Naive thymus-derived CD8-positive, alpha-beta T cell (primary cell): ENCODE results near the gene KAT8. TPM values are rescaled to one million over a fixed set of nuclear protein-coding genes. Genes with fewer than 3 reads are reported as not detected.
A peak's percentile ranks its signal among the peaks of the same experiment; 100 is the strongest.

ENCODE experiments used
- ATAC-seq, 2 donors: fragments of 150-1000 bp; cut with Tn5 transposase in 1 of 2; sonication (Bioruptor Pico), chemical (Tn5 transposase) in 1 of 2; 1 replicate in 1 of 2; 2 replicates in 1 of 2; pipeline ENCODE4 v1.10.0; 2021; ENCODE audit warnings: mild to moderate bottlenecking in 2 of 2, moderate library complexity in 2 of 2
- POLR2A ChIA-PET: fragments of 350-600 bp; sonication (Branson Sonifier 250); formaldehyde crosslinking; loops from one replicate; lab custom pipeline; 2021; ENCODE audit warnings: antibody characterized with exemption; lab: Charles Lee
- DNase-seq, 10 donors: peaks; one replicate each; pipeline versions ENCODE4 v3.0.0 to v3.0.0-alpha.2; 2020 to 2022
- H3K27ac Mint-ChIP-seq, 10 donors: one replicate each; pipeline ENCODE4 v1.8.0; 2020 to 2022; ENCODE audit warnings: mild to moderate bottlenecking in 10 of 10, mixed read lengths in 10 of 10, moderate library complexity in 4 of 10, inconsistent platforms in 1 of 10
- H3K27me3 Mint-ChIP-seq, 5 donors: one replicate each; pipeline ENCODE4 v1.8.0; 2021 to 2022; ENCODE audit warnings: mixed read lengths in 5 of 5
- H3K36me3 Mint-ChIP-seq, 3 donors: one replicate each; pipeline ENCODE4 v1.8.0; 2020 to 2022; ENCODE audit warnings: mixed read lengths in 3 of 3, mild to moderate bottlenecking in 2 of 3, inconsistent platforms in 1 of 3
- H3K4me1 Mint-ChIP-seq, 4 donors: one replicate each; pipeline ENCODE4 v1.8.0; 2021 to 2022; ENCODE audit warnings: mixed read lengths in 4 of 4
- H3K4me3 Mint-ChIP-seq, 10 donors: one replicate each; pipeline ENCODE4 v1.8.0; 2020 to 2022; ENCODE audit warnings: mild to moderate bottlenecking in 10 of 10, mixed read lengths in 10 of 10, moderate library complexity in 6 of 10, inconsistent platforms in 1 of 10
- H3K9me3 Mint-ChIP-seq, 9 donors: one replicate each; pipeline ENCODE4 v1.8.0; 2020 to 2022; ENCODE audit warnings: mixed read lengths in 9 of 9, mild to moderate bottlenecking in 3 of 9, inconsistent platforms in 1 of 9, moderate library complexity in 1 of 9
- polyA plus RNA-seq, 3 donors: library from polyadenylated mRNA; unstranded; fragments of 300-500 nt; fragmentation: Illumina TruSeq; gene quantifications; one replicate each; pipeline ENCODE4 v1.2.3, GENCODE V29; 2021
- total RNA-seq, 8 experiments: library from RNA in 2 of 8; stranded (reverse) in 2 of 8; gene quantifications; one replicate each; pipeline ENCODE4 v1.2.3 and lab custom pipeline; 2021 to 2026

The KAT8 gene
- total and polyA plus RNA-seq, 5 experiments from 2014 or later: 58.0 to 123 (median 90.5) TPM

DNA sequence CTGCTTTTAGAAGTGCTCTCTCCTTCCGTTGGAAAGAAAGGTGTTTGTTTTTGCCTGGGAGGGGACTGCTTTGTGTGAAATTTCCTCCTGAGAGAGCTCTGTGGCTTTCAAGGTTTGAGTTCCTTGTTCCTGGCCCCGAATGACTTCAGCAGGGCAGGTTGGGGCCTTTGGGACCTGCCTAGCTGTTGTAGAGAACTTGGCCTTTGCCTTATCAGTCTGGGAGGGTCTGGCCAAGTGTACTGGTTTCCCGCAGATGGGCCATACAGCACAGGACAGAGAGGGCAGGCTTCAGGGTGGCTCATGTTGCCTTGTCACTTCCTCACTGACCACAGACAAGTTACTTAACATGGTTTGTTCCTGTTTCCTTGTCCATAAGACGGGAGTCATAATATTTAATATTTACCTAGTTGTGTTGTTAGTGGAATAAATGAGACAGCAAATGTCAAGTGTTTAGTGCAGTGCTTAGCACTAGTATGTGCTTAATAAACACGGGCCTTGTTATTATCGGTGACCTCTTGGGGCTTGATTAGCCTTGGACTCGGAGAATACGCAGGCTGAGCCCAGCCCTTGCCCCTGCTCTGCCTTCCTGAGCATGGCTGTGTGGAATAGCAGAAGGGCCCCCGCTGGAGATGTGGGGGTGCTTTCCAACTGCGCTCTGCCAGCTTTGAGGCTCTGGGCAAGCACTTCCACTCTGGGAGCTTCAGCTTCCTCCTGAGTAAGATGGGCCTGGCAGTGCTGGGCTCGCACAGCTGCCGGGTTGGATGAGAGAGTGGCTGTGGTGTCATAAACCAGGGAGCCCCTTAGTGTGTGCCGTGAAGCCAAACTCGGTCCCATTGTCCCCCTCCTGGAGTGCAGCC lies 11.5 kb downstream of the KAT8 start:
- Mint-ChIP-seq H3K4me1 (peaks cover 0 to 9% (median 5%) of the 10 kb centered on the region in 4 donors), H3K9me3 (no peaks in the 10 kb centered on the region), H3K4me3 (peak overlapping the region in 1 of 10 donors; percentile 28), H3K27me3 (no peaks in the 10 kb centered on the region), H3K27ac (peak overlapping the region in 4 of 10 donors; percentile 25 to 84 (median 52)), H3K36me3 (peaks cover 0 to 65% (median 2%) of the 10 kb centered on the region in 3 donors)
- no peak for ATAC-seq
- no peak for DNase-seq
- POLR2A ChIA-PET: interaction anchor here (0.9 to 1.4 kb wide), 4 partner anchors 10 to 51 kb away, joined by 3 to 5 read pairs (median 4); partner anchors contain the start of genes FUS and KAT8

GRCh38 chr16:31129568-31130335 lies 12.3 kb downstream of the KAT8 start:
- Mint-ChIP-seq H3K27ac (peak overlapping the region in 1 of 10 donors; percentile 63), H3K36me3 (peaks cover 0 to 60% (median 2%) of the 10 kb centered on the region in 3 donors), H3K4me3 (no peak overlapping the region), H3K27me3 (no peaks in the 10 kb centered on the region), H3K4me1 (peaks cover 0 to 9% (median 5%) of the 10 kb centered on the region in 4 donors), H3K9me3 (no peaks in the 10 kb centered on the region)
- POLR2A ChIA-PET: interaction anchor here (1.0 to 1.4 kb wide), 4 partner anchors 12 to 50 kb away, joined by 3 to 5 read pairs (median 4); partner anchors contain the start of genes FUS and KAT8
- no peak for DNase-seq
- no peak for ATAC-seq

- Mint-ChIP-seq H3K4me1 (peaks cover 0 to 9% (median 5%) of the 10 kb centered on the region in 4 donors), H3K27me3 (no peaks in the 10 kb centered on the region), H3K9me3 (no peaks in the 10 kb centered on the region), H3K4me3 (no peak overlapping the region), H3K36me3 (peaks cover 0 to 57% (median 2%) of the 10 kb centered on the region in 3 donors), H3K27ac (peak overlapping the region in 1 of 10 donors; percentile 3)
- no peak for DNase-seq
- ATAC-seq: no peak
- POLR2A ChIA-PET: interaction anchor here (1.0 kb wide), 1 partner anchor 12 kb away, joined by 4 read pairs; no protein-coding TSS in a partner anchor
Observed at GRCh38 chr16:31130336-31130891, 12.9 kb downstream of the KAT8 start.

DNA sequence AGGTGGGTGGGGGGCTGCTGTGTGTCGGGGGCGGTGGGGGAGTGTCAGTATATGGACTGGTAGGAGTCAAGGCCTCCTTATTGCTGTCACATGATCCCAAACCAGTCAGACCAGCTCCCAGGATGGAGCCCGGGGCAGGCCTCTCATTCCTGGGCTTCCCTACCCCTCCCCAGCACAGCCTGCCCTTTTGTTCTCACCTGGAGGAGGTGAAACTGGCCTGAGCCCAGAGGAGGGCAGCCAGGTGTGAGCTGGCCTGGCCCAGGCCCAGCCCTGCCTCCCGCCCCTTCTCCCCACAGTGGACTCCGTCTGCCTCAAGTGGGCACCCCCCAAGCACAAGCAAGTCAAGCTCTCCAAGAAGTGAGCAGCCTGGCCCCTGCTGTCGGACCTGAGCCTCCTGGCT lies 13.4 kb downstream of the KAT8 start:
- H3K9me3 Mint-ChIP-seq: no peaks in the 10 kb centered on the region
- no peak overlapping the region for H3K4me3 Mint-ChIP-seq
- POLR2A ChIA-PET: interaction anchor here (0.5 to 1.5 kb wide), 3 partner anchors 12 to 43 kb away, joined by 3 to 6 read pairs (median 4); no protein-coding TSS in a partner anchor
- H3K27ac Mint-ChIP-seq: no peak overlapping the region
- DNase-seq (no peak), ATAC-seq (no peak)
- H3K4me1 Mint-ChIP-seq: peaks cover 0 to 7% (median 6%) of the 10 kb centered on the region in 4 donors
- no peaks in the 10 kb centered on the region for H3K27me3 Mint-ChIP-seq
- H3K36me3 Mint-ChIP-seq: peaks cover 0 to 54% (median 2%) of the 10 kb centered on the region in 3 donors

DNA sequence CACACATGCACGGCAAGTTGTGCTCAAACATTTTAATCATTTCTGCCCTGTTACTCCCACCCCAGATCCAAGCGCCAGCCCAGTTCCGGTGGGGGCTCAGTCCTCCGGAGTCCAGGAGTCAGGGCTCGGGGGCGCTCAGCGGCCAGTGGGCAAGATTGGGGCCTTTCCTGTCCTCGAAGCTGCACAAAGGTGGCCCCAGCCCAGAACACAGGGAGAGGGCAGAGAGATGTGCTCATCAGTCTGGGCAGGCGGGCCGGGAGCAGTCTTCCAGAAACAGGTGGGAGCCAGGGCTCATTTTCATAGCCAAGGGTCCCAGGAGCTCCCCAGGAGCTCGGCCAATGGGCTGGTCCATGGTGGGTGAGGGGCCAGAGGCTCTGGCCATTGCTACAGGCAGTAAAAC lies 14.0 kb downstream of the KAT8 start:
- Mint-ChIP-seq H3K4me3 (no peak overlapping the region), H3K27ac (peak overlapping the region in 2 of 10 donors; percentile 15 to 44), H3K9me3 (no peaks in the 10 kb centered on the region), H3K36me3 (peaks cover 0 to 48% (median 2%) of the 10 kb centered on the region in 3 donors), H3K4me1 (peaks cover 0 to 5% (median 3%) of the 10 kb centered on the region in 4 donors), H3K27me3 (no peaks in the 10 kb centered on the region)
- DNase-seq (no peak), ATAC-seq (no peak)
- POLR2A ChIA-PET: interaction anchor here (0.5 to 1.5 kb wide), 2 partner anchors 11 to 43 kb away, joined by 3 to 6 read pairs; no protein-coding TSS in a partner anchor

- Mint-ChIP-seq H3K36me3 (peaks cover 0 to 48% (median 2%) of the 10 kb centered on the region in 3 donors), H3K9me3 (no peaks in the 10 kb centered on the region), H3K4me3 (no peak overlapping the region), H3K4me1 (peaks cover 0 to 5% (median 3%) of the 10 kb centered on the region in 4 donors), H3K27ac (peak overlapping the region in 1 of 10 donors; percentile 44), H3K27me3 (no peaks in the 10 kb centered on the region)
- DNase-seq (no peak), ATAC-seq (peak in 1 of 2 donors; percentile 18)
- POLR2A ChIA-PET: interaction anchor here (1.5 kb wide), 1 partner anchor 11 kb away, joined by 6 read pairs; no protein-coding TSS in a partner anchor
Observed at GRCh38 chr16:31131841-31132271, 14.4 kb downstream of the KAT8 start.

DNA sequence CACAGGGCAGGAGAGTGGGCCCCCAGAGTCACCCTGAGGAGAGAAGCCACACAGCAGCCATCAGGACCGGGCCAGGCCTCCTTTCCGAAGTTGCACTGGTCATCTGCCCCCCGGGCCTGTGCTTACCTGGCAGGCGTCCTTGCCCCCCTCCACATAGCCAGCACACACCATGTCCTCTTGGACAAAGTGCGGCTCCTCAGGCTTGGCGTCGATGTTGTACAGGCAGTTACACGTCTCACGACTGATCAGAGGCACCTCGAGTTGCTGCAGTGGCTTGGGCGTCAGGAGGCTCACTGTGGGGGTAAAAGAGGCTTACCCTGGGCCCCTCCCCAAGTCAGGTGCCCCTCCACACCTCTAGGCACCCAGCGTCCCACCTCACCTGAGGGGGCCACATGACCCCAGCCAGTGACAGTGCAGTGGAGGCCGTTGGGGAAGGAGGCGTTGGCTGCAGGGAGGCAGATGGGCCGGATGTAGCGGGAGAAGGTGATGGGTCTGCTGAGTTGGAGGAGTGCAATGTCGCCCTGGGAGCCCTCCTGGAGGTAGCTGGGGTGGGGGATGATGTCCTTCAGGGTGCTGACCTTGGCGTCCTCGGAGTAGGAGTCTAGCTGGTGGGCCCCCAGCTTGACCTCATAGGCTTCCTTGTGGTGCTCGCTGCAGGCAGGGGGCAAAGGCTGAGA lies 15.0 kb downstream of the KAT8 start:
- POLR2A ChIA-PET: interaction anchor here (0.9 to 1.5 kb wide), 2 partner anchors 10 to 15 kb away, joined by 3 to 6 read pairs; partner anchors contain the start of gene KAT8
- no peak for DNase-seq
- no peak overlapping the region for H3K4me3 Mint-ChIP-seq
- peaks cover 0 to 5% (median 3%) of the 10 kb centered on the region in 4 donors for H3K4me1 Mint-ChIP-seq
- peak; percentile 14 to 18 for ATAC-seq
- peak overlapping the region in 4 of 10 donors; percentile 25 to 84 (median 36) for H3K27ac Mint-ChIP-seq
- H3K27me3 Mint-ChIP-seq: no peaks in the 10 kb centered on the region
- H3K9me3 Mint-ChIP-seq: no peaks in the 10 kb centered on the region
- H3K36me3 Mint-ChIP-seq: peaks cover 0 to 45% (median 2%) of the 10 kb centered on the region in 3 donors

GRCh38 chr16:31133046-31133501 lies 15.6 kb downstream of the KAT8 start:
- Mint-ChIP-seq H3K27ac (peak overlapping the region in 5 of 10 donors; percentile 25 to 84 (median 46)), H3K4me1 (peaks cover 0 to 5% (median 1%) of the 10 kb centered on the region in 4 donors), H3K9me3 (no peaks in the 10 kb centered on the region), H3K36me3 (peaks cover 0 to 38% (median 2%) of the 10 kb centered on the region in 3 donors), H3K27me3 (no peaks in the 10 kb centered on the region), H3K4me3 (no peak overlapping the region)
- ATAC-seq (no peak), DNase-seq (no peak)
- POLR2A ChIA-PET: interaction anchor here (0.9 kb wide), 1 partner anchor 15 kb away, joined by 3 read pairs; the partner anchor contains the start of gene KAT8

GRCh38 chr16:31134091-31134571 lies 16.7 kb downstream of the KAT8 start:
- POLR2A ChIA-PET: interaction anchor here (0.9 to 2.5 kb wide), 3 partner anchors 15 to 46 kb away, joined by 3 to 10 read pairs (median 5); partner anchors contain the start of genes FUS and KAT8
- no peak for DNase-seq

GRCh38 chr16:31134625-31135534 lies 17.4 kb downstream of the KAT8 start:
- ATAC-seq: no peak
- H3K27me3 Mint-ChIP-seq: no peaks in the 10 kb centered on the region
- H3K4me1 Mint-ChIP-seq: peaks cover 0 to 8% (median 0%) of the 10 kb centered on the region in 4 donors
- no peaks in the 10 kb centered on the region for H3K9me3 Mint-ChIP-seq
- DNase-seq: no peak
- H3K27ac Mint-ChIP-seq: peak overlapping the region in 1 of 10 donors; percentile 84
- no peak overlapping the region for H3K4me3 Mint-ChIP-seq
- POLR2A ChIA-PET: interaction anchor here (0.9 to 2.5 kb wide), 3 partner anchors 16 to 45 kb away, joined by 3 to 10 read pairs (median 5); partner anchors contain the start of genes FUS and KAT8
- H3K36me3 Mint-ChIP-seq: peaks cover 0 to 26% (median 2%) of the 10 kb centered on the region in 3 donors

More at GRCh38 chr16:31134091-31134571, 16.7 kb downstream of the KAT8 start:
- no peaks in the 10 kb centered on the region for H3K9me3 Mint-ChIP-seq
- peaks cover 0 to 8% (median 0%) of the 10 kb centered on the region in 4 donors for H3K4me1 Mint-ChIP-seq
- peak overlapping the region in 3 of 10 donors; percentile 28 to 84 (median 61) for H3K27ac Mint-ChIP-seq
- H3K27me3 Mint-ChIP-seq: no peaks in the 10 kb centered on the region
- no peak for ATAC-seq
- no peak overlapping the region for H3K4me3 Mint-ChIP-seq
- H3K36me3 Mint-ChIP-seq: peaks cover 0 to 31% (median 2%) of the 10 kb centered on the region in 3 donors
